ENCODE measurements around the gene KIF18A. TPM values are rescaled to one million over a fixed set of nuclear protein-coding genes. Genes with fewer than 3 reads are reported as not detected.

Gene KIF18A
- total and polyA plus RNA-seq, 9 of the 15 experiments (the other 6 are each of a cell fraction or from before 2014, with no cell fraction given), result 15.1 to 36.1 (median 24.3) TPM

- TF ChIP-seq, protein P1, sequence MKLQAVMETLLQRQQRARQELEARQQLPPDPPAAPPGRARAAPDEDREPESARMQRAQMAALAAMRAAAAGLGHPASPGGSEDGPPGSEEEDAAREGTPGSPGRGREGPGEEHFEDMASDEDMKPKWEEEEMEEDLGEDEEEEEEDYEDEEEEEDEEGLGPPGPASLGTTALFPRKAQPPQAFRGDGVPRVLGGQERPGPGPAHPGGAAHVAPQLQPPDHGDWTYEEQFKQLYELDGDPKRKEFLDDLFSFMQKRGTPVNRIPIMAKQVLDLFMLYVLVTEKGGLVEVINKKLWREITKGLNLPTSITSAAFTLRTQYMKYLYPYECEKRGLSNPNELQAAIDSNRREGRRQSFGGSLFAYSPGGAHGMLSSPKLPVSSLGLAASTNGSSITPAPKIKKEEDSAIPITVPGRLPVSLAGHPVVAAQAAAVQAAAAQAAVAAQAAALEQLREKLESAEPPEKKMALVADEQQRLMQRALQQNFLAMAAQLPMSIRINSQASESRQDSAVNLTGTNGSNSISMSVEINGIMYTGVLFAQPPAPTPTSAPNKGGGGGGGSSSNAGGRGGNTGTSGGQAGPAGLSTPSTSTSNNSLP (IDR thresholded peaks at IDR 0.05; ENCODE audit: borderline replicate concordance, low read depth, low read length), result no peak
- no peak for TF ChIP-seq CBX8 (IDR thresholded peaks at IDR 0.05; ENCODE audit: borderline replicate concordance, extremely low read depth, low read depth, low read length, poor library complexity, severe bottlenecking)
- TF ChIP-seq, protein P2, sequence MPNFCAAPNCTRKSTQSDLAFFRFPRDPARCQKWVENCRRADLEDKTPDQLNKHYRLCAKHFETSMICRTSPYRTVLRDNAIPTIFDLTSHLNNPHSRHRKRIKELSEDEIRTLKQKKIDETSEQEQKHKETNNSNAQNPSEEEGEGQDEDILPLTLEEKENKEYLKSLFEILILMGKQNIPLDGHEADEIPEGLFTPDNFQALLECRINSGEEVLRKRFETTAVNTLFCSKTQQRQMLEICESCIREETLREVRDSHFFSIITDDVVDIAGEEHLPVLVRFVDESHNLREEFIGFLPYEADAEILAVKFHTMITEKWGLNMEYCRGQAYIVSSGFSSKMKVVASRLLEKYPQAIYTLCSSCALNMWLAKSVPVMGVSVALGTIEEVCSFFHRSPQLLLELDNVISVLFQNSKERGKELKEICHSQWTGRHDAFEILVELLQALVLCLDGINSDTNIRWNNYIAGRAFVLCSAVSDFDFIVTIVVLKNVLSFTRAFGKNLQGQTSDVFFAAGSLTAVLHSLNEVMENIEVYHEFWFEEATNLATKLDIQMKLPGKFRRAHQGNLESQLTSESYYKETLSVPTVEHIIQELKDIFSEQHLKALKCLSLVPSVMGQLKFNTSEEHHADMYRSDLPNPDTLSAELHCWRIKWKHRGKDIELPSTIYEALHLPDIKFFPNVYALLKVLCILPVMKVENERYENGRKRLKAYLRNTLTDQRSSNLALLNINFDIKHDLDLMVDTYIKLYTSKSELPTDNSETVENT (CRISPR knock-in tag; IDR thresholded peaks at IDR 0.05), result no peak
These were observed 6.2 kb upstream of the KIF18A start (continued) for GRCh38 chr11:28114116-28114515.

DNA sequence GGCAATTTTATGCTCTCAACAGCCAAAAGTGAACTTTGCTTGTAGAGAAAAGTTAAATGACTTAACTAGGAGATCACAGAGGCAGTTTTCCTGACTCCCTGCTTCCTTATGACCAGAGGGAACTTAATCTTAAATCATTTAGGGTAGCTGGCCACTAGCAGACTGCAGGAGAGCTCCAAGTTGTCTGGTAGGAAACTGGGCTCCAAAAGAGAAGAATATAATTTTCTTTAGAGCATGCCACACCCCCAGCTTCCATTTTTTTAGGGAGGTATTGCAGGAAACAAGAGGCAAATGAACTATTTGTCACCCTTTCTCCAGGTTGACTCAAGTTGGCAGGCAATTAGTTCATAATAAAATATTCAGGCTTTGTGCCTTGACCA lies 2.9 kb upstream of the KIF18A start:
- Histone ChIP-seq H3K27me3 (ENCODE audit: control insufficient read depth in 2 of 2, insufficient read depth in 2 of 2, low read length in 2 of 2) (no peaks in the 10 kb centered on the region), H3K27ac (ENCODE audit: extremely low read depth, low read depth, low read length) (peak overlapping the region; percentile 88), H4K20me1 (replicated peaks; ENCODE audit: control insufficient read depth, insufficient read depth, low read length) (no peaks in the 10 kb centered on the region), H3K4me2 (ENCODE audit: insufficient read depth, low read length) (peak overlapping the region; percentile 81), H3K9me1 (ENCODE audit: control insufficient read depth, insufficient read depth, low read length) (no peaks in the 10 kb centered on the region), H2AFZ (ENCODE audit: low read depth, low read length) (peak overlapping the region; percentile 87; the same call in 1 of the 2 replicates), H3K9ac (ENCODE audit: insufficient read depth in 1 of 2, low read depth in 2 of 2, low read length in 2 of 2) (peak overlapping the region; percentile 90 to 93), H3K4me3 (peak overlapping the region; percentile 78), H3K9me3 (replicated peaks; ENCODE audit: control insufficient read depth, insufficient read depth, low read depth, low read length) (no peaks in the 10 kb centered on the region), H3K4me1 (replicated peaks in 1 of 2; ENCODE audit: control insufficient read depth in 2 of 2, insufficient read depth in 2 of 2, low read length in 2 of 2) (no peaks in the 10 kb centered on the region; a peak in 2 of 5 replicates), H3K36me3 (ENCODE audit: control insufficient read depth, insufficient read depth, low read length) (peaks cover 26% of the 10 kb centered on the region), H3K79me2 (ENCODE audit: control insufficient read depth, insufficient read depth, low read length) (peaks cover 81% of the 10 kb centered on the region)
- DNase-seq (ENCODE audit: extremely low read depth in 1 of 4, low spot score in 3 of 4) (peak in 1 of 4 experiments; percentile 6), ATAC-seq (no peak), FAIRE-seq (no peak)
- BruUV-seq (replicated peaks), result no TSS peak
- in situ Hi-C loops (cut with MboI), result no loop called here
- intact Hi-C loops (cut with micrococcal nuclease), result loop anchor here (2.0 kb wide), 1 partner anchor 30 kb away; no protein-coding TSS in a partner anchor
- CTCF ChIA-PET (ENCODE audit: low intra/inter-chr PET ratio), result no interaction called here
- TF ChIP-seq, protein P1 (IDR thresholded peaks at IDR 0.05; ENCODE audit: borderline replicate concordance, low read depth, low read length), result no peak
- TF ChIP-seq TSC22D4 (tag; IDR thresholded peaks at IDR 0.05) (no peak), RCOR1 (IDR thresholded peaks at IDR 0.05; ENCODE audit: borderline replicate concordance in 1 of 2, low read depth in 2 of 2, low read length in 2 of 2) (no peak), CTCFL (IDR thresholded peaks at IDR 0.05; ENCODE audit: borderline replicate concordance, insufficient read depth, low read depth, low read length, poor library complexity, severe bottlenecking) (no peak), SUPT5H (IDR thresholded peaks at IDR 0.05) (no peak), PML (IDR thresholded peaks at IDR 0.05; ENCODE audit: low read length) (0 out of 2 replicates have a peak, but pooled peaks have one; percentile 10)
- POLR2A ChIA-PET, result interaction anchor here (1.3 to 1.8 kb wide), 2 partner anchors 9 to 20 kb away, joined by 3 to 4 read pairs; no protein-coding TSS in a partner anchor

All from K562 (cell line).